ENCODE data around the gene SLC4A8. TPM values are rescaled to one million over a fixed set of nuclear protein-coding genes. Genes with fewer than 3 reads are reported as not detected.

The SLC4A8 gene
- total RNA-seq, 1 experiment from 2014 or later: 26.3 TPM

DNA sequence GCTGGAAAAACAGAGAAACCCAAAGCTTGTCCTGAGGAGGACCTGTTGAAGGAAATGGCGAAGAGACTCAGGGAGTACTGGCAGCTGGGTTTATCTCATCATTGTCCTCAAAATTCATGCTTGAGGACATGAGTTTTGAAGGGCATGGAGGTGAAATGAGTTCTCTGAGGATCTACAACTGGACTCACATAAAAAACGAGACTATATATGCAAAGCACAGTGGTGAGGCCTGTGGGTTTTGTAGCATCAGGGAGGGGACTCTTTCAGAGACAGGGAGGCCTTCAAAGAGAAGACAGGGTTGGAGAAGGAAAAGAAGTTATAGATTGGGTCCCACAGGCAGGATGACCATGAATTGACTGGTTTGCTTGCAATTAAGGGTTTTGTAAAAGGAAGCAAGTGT, 95.1 kb downstream of the SLC4A8 start:
- Histone ChIP-seq H3K27ac (ENCODE audit: insufficient read length, low read depth, low read length) (no peak overlapping the region), H2AK5ac (ENCODE audit: insufficient read length, low read length) (no peak overlapping the region), H3K4ac (ENCODE audit: low read depth, low read length) (no peak overlapping the region), H3K23ac (ENCODE audit: insufficient read length, low read depth, low read length) (no peak overlapping the region), H3K23me2 (ENCODE audit: insufficient read length, low read depth, low read length, poor library complexity, severe bottlenecking) (no peaks in the 10 kb centered on the region), H2BK20ac (ENCODE audit: low read depth, low read length, poor library complexity, severe bottlenecking) (no peak overlapping the region), H3K9ac (ENCODE audit: extremely low read depth, insufficient read length, low read length) (no peak overlapping the region), H2BK120ac (ENCODE audit: low read depth, low read length, poor library complexity, severe bottlenecking) (no peak overlapping the region), H3K27me3 (ENCODE audit: insufficient read depth, low read length) (no peaks in the 10 kb centered on the region; the same call in 1 of the 2 replicates), H4K5ac (ENCODE audit: insufficient read length, low read depth, low read length) (no peak overlapping the region), H2BK5ac (ENCODE audit: insufficient read length, low read length) (no peak overlapping the region), H3K56ac (ENCODE audit: insufficient read length, low read depth, low read length) (no peak overlapping the region), H3K79me1 (ENCODE audit: insufficient read depth, low read depth, low read length, poor library complexity, severe bottlenecking) (no peaks in the 10 kb centered on the region), H2BK15ac (ENCODE audit: low read depth, low read length) (no peak overlapping the region), H4K91ac (ENCODE audit: insufficient read length, low read depth, low read length) (no peak overlapping the region), H3K4me1 (ENCODE audit: insufficient read depth, low read length) (no peaks in the 10 kb centered on the region), H2AFZ (ENCODE audit: low read length) (no peak overlapping the region), H4K20me1 (ENCODE audit: control insufficient read depth, insufficient read depth, insufficient read length) (no peaks in the 10 kb centered on the region), H3K9me3 (ENCODE audit: control insufficient read depth, low read depth, low read length) (no peaks in the 10 kb centered on the region), H4K8ac (replicated peaks; ENCODE audit: insufficient read length, low read depth, low read length) (no peak overlapping the region), H3K79me2 (ENCODE audit: insufficient read depth, low read length) (no peaks in the 10 kb centered on the region), H2BK12ac (ENCODE audit: insufficient read length, low read depth, low read length) (no peak overlapping the region), H3T11ph (ENCODE audit: low read length) (no peak overlapping the region), H3K4me2 (ENCODE audit: insufficient read depth, insufficient read length, low read length) (no peak overlapping the region), H3K18ac (ENCODE audit: insufficient read length, low read depth, low read length) (no peak overlapping the region), H3K14ac (ENCODE audit: insufficient read depth, low read length) (no peak overlapping the region)
- peaks cover 2 to 4% of the 10 kb centered on the region in 2 experiments; a peak in 3 of 4 replicates for H3K4me1 Mint-ChIP-seq
- TF ChIP-seq, protein P1, sequence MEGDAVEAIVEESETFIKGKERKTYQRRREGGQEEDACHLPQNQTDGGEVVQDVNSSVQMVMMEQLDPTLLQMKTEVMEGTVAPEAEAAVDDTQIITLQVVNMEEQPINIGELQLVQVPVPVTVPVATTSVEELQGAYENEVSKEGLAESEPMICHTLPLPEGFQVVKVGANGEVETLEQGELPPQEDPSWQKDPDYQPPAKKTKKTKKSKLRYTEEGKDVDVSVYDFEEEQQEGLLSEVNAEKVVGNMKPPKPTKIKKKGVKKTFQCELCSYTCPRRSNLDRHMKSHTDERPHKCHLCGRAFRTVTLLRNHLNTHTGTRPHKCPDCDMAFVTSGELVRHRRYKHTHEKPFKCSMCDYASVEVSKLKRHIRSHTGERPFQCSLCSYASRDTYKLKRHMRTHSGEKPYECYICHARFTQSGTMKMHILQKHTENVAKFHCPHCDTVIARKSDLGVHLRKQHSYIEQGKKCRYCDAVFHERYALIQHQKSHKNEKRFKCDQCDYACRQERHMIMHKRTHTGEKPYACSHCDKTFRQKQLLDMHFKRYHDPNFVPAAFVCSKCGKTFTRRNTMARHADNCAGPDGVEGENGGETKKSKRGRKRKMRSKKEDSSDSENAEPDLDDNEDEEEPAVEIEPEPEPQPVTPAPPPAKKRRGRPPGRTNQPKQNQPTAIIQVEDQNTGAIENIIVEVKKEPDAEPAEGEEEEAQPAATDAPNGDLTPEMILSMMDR (conservative IDR thresholded peaks at IDR 0.05): no peak
- no peaks in the 10 kb centered on the region for H3K9me3 Mint-ChIP-seq
- no peak for DNase-seq
- H3K4me3 Mint-ChIP-seq: no peak overlapping the region
- no peaks in the 10 kb centered on the region; the same call in 1 of the 2 replicates for H3K27me3 Mint-ChIP-seq (ENCODE audit: low read depth)
- no peaks in the 10 kb centered on the region for H3K36me3 Mint-ChIP-seq (ENCODE audit: insufficient read depth in 1 of 3, low read depth in 3 of 3)
- no peak overlapping the region for H3K27ac Mint-ChIP-seq
- WGBS (ENCODE audit: extremely low coverage, insufficient read length, low lambda C conversion rate): no CpG with 5 or more reads among the region's 2 CpGs

All from H9 (cell line).